ENCODE measurements around the gene RSBN1.

- TF ChIP-seq POLR2A (IDR thresholded peaks at IDR 0.05; ENCODE audit: low read length), result no peak
- TF ChIP-seq GATA1 (IDR thresholded peaks at IDR 0.05; ENCODE audit: low read depth, low read length), result no peak
These were observed 422 bp upstream of the RSBN1 start for GRCh38 chr1:113812661-113813135.
